B cell (primary cell): ENCODE data around the gene NOL4L. TPM values are rescaled to one million over a fixed set of nuclear protein-coding genes. Genes with fewer than 3 reads are reported as not detected.

Experiments
- ATAC-seq: fragments of 200-7000 bp; cut with Tn5 transposase; one replicate; pipeline ENCODE4 v1.10.0; 2021; ENCODE audit warnings: low read depth, mild to moderate bottlenecking, moderate number of reproducible peaks, moderate library complexity
- CTCF ChIA-PET: fragments of 350-600 bp; sonication (Branson Sonifier 250); formaldehyde crosslinking; loops from one replicate; lab custom pipeline; 2021; ENCODE audit warnings: antibody characterized with exemption, inconsistent platforms; lab: Charles Lee
- POLR2A ChIA-PET: fragments of 350-600 bp; sonication (Branson Sonifier 250); formaldehyde crosslinking; loops from one replicate; lab custom pipeline; 2021; ENCODE audit warnings: antibody characterized with exemption; lab: Charles Lee
- DNase-seq: peaks from one replicate; pipeline ENCODE4 v3.0.0; 2013
- H2AFZ ChIP-seq: 2 replicates; pipeline ENCODE4 v1.6.1; 2012; ENCODE audit warnings: mild to moderate bottlenecking, low read depth, low read length; ENCODE audit not compliant: insufficient read depth, poor library complexity, severe bottlenecking
- H3K27ac ChIP-seq, 2 donors: 1 replicate in 1 of 2; 2 replicates in 1 of 2; pipeline ENCODE4 v1.5.1; 2012 to 2013; ENCODE audit warnings: low read length in 2 of 2, mild to moderate bottlenecking in 2 of 2, moderate library complexity in 1 of 2
- H3K27me3 ChIP-seq, 4 experiments: fragments of 200-600 bp in 1 of 4; sonication (generic) in 1 of 4; replicated peaks in 1 of 4; 1 replicate in 2 of 4; 2 replicates in 2 of 4; pipeline versions ENCODE4 v1.6.1 to v1.7.0; 2013 to 2016; ENCODE audit warnings: low read length in 3 of 4, mild to moderate bottlenecking in 2 of 4, mixed read lengths in 1 of 4, moderate library complexity in 1 of 4; ENCODE audit not compliant: insufficient read depth in 4 of 4, control insufficient read depth in 3 of 4; ENCODE audit errors: control extremely low read depth in 1 of 4
- H3K36me3 ChIP-seq, 2 experiments: replicated peaks in 1 of 2; 1 replicate in 1 of 2; 2 replicates in 1 of 2; pipeline versions ENCODE4 v1.6.1 to v1.7.1; 2013; ENCODE audit warnings: low read length in 1 of 2; ENCODE audit not compliant: insufficient read depth in 2 of 2, control insufficient read depth in 1 of 2; ENCODE audit errors: control extremely low read depth in 1 of 2, extremely low read depth in 1 of 2
- H3K4me1 ChIP-seq, 2 donors: fragments of 200-600 bp in 1 of 2; sonication (generic) in 1 of 2; 1 replicate in 1 of 2; 2 replicates in 1 of 2; pipeline versions ENCODE4 v1.5.1 to v1.6.1; 2013 to 2017; ENCODE audit warnings: low read length in 2 of 2; ENCODE audit not compliant: control insufficient read depth in 2 of 2, insufficient read depth in 2 of 2
- H3K4me2 ChIP-seq: replicated peaks from 2 replicates; pipeline ENCODE3; 2012; ENCODE audit warnings: mild to moderate bottlenecking, low read depth, low read length; ENCODE audit not compliant: poor library complexity, severe bottlenecking
- H3K4me3 ChIP-seq, 5 experiments: fragments of 200-600 bp in 1 of 5; sonication (generic) in 1 of 5; 1 replicate in 3 of 5; 2 replicates in 2 of 5; pipeline versions ENCODE4 v1.5.1 to v1.7.0; 2011 to 2016; ENCODE audit warnings: low read length in 4 of 5, mild to moderate bottlenecking in 4 of 5, low read depth in 2 of 5, control low read depth in 1 of 5, moderate library complexity in 1 of 5; ENCODE audit not compliant: insufficient read depth in 1 of 5; ENCODE audit errors: control extremely low read depth in 1 of 5, extremely low read depth in 1 of 5
- H3K79me2 ChIP-seq: fragments of 200-600 bp; sonication (generic); one replicate; pipeline ENCODE4 v1.6.0; 2016; ENCODE audit warnings: low read length; ENCODE audit not compliant: control insufficient read depth, insufficient read depth
- H3K9ac ChIP-seq: fragments of 200-600 bp; sonication (generic); 2 replicates; pipeline ENCODE4 v1.6.1; 2017; ENCODE audit warnings: mild to moderate bottlenecking, low read length, moderate library complexity
- H3K9me3 ChIP-seq, 3 donors: one replicate each; pipeline versions ENCODE4 v1.6.1 to v1.7.1; 2013; ENCODE audit warnings: low read length in 2 of 3; ENCODE audit not compliant: control insufficient read depth in 2 of 3, insufficient read depth in 1 of 3; ENCODE audit errors: control extremely low read depth in 1 of 3
- H4K20me1 ChIP-seq: 2 replicates; pipeline ENCODE4 v1.6.0; 2012; ENCODE audit warnings: mild to moderate bottlenecking, low read length; ENCODE audit not compliant: insufficient read depth, control insufficient read depth, poor library complexity, severe bottlenecking
- H3K27ac Mint-ChIP-seq: one replicate; pipeline ENCODE4 v1.8.0; 2021; ENCODE audit warnings: mixed read lengths
- H3K27me3 Mint-ChIP-seq: one replicate; pipeline ENCODE4 v1.8.0; 2021; ENCODE audit warnings: mixed read lengths
- H3K4me1 Mint-ChIP-seq: one replicate; pipeline ENCODE4 v1.8.0; 2021; ENCODE audit warnings: mixed read lengths
- H3K4me3 Mint-ChIP-seq: one replicate; pipeline ENCODE4 v1.8.0; 2021; ENCODE audit warnings: mixed read lengths
- H3K9me3 Mint-ChIP-seq: one replicate; pipeline ENCODE4 v1.8.0; 2022; ENCODE audit warnings: mixed read lengths; ENCODE audit not compliant: insufficient read depth
- CTCF ChIP-seq: fragments of 200-600 bp; IDR thresholded peaks from one replicate; pipeline ENCODE4 v1.8.0; 2022; ENCODE audit warnings: antibody characterized with exemption, mild to moderate bottlenecking
- EZH2 ChIP-seq: IDR thresholded peaks from 2 replicates; pipeline ENCODE4 v1.6.1; 2012; ENCODE audit warnings: borderline replicate concordance, low read depth, mild to moderate bottlenecking, moderate library complexity, low read length; ENCODE audit not compliant: insufficient read depth, poor library complexity, severe bottlenecking
- WGBS: methylation state at CpG from one replicate; pipeline ENCODE4 v1.1.5; 2013; ENCODE audit warnings: missing lambda C conversion rate; ENCODE audit not compliant: insufficient coverage; 5-methylcytosine and 5-hydroxymethylcytosine counted together
- intact Hi-C: fragments of 100-400 bp; cut with micrococcal nuclease; formaldehyde crosslinking; loops from one replicate; pipeline ENCODE4 v1.10.0; 2022
- polyA plus RNA-seq: library from polyadenylated mRNA; depleted of rRNA; stranded (reverse); fragments of >200 nt; gene quantifications from 2 replicates; pipeline ENCODE4 v1.2.3, GENCODE V29; 2012
- total RNA-seq, 2 donors: library from RNA; stranded (reverse); fragments of 120-200 nt in 1 of 2; gene quantifications; 1 replicate in 1 of 2; 2 replicates in 1 of 2; pipeline versions ENCODE4 v1.2.3 to v1.2.4, GENCODE V29; 2013 to 2022

Gene NOL4L
- total and polyA plus RNA-seq, 2 donors (not counting 1 experiment from before 2014, with no cell fraction given), result 6.5 to 7.9 TPM

GRCh38 chr20:32626859-32627636, 41.9 kb upstream of the NOL4L start:
- POLR2A ChIA-PET, result interaction anchor here (0.6 to 0.8 kb wide), 2 partner anchors 20 to 88 kb away, joined by 3 to 4 read pairs; no protein-coding TSS in a partner anchor
- H3K27ac Mint-ChIP-seq, result peak overlapping the region; percentile 32

More at GRCh38 chr20:32626859-32627636, 41.9 kb upstream of the NOL4L start:
- peaks cover 19% of the 10 kb centered on the region in 2 donors for H3K4me1 ChIP-seq
- CTCF ChIA-PET, result interaction anchor here (0.7 to 1.8 kb wide), 4 partner anchors 26 to 105 kb away, joined by 3 to 11 read pairs (median 4); no protein-coding TSS in a partner anchor
- H3K27ac ChIP-seq, result peak overlapping the region in 1 of 2 donors; percentile 23
- peaks cover 0 to 3% (median 0%) of the 10 kb centered on the region in 3 donors for H3K9me3 ChIP-seq
- DNase-seq, result peak; percentile 42
- H3K79me2 ChIP-seq, result no peaks in the 10 kb centered on the region
- Mint-ChIP-seq H3K27me3 (no peaks in the 10 kb centered on the region), H3K4me3 (peak overlapping the region; percentile 74), H3K4me1 (peaks cover 11% of the 10 kb centered on the region), H3K9me3 (no peaks in the 10 kb centered on the region)
- WGBS, result 3% methylated on average over 21 of the region's 26 CpGs
- H3K9ac ChIP-seq, result peak overlapping the region; percentile 45
- peak overlapping the region in 4 of 5 experiments; percentile 6 to 44 (median 18) for H3K4me3 ChIP-seq
- H3K27me3 ChIP-seq, result peaks cover 0 to 5% (median 2%) of the 10 kb centered on the region in 4 experiments
- H4K20me1 ChIP-seq, result no peaks in the 10 kb centered on the region
- ATAC-seq, result peak; percentile 46
- H2AFZ ChIP-seq, result peak overlapping the region; percentile 61
- H3K36me3 ChIP-seq, result no peaks in the 10 kb centered on the region
- TF ChIP-seq CTCF, result no peak
- TF ChIP-seq EZH2, result no peak
- intact Hi-C loops, result loop anchor here (5.0 kb wide), 2 partner anchors 40 to 90 kb away; partner anchors contain the start of gene NOL4L
- H3K4me2 ChIP-seq, result peak overlapping the region; percentile 84
